ENCODE data around the gene COL6A2.

The COL6A2 gene

GRCh38 chr21:46127239-46128105 is 29.6 kb downstream of the COL6A2 start:
- Histone ChIP-seq H3K9ac (ENCODE audit: low read length) (no peak overlapping the region), H3K9me3 (ENCODE audit: low read length) (no peaks in the 10 kb centered on the region), H3K36me3 (ENCODE audit: insufficient read depth, low read length) (peaks cover 48% of the 10 kb centered on the region), H3K27me3 (ENCODE audit: control insufficient read depth in 1 of 2, insufficient read depth in 2 of 2, low read length in 2 of 2) (no peaks in the 10 kb centered on the region), H3K4me1 (ENCODE audit: insufficient read depth, low read length) (no peaks in the 10 kb centered on the region), H3K4me3 (ENCODE audit: low read depth in 1 of 2, low read length in 2 of 2) (no peak overlapping the region), H3K27ac (ENCODE audit: low read depth, low read length) (no peak overlapping the region)

DNA sequence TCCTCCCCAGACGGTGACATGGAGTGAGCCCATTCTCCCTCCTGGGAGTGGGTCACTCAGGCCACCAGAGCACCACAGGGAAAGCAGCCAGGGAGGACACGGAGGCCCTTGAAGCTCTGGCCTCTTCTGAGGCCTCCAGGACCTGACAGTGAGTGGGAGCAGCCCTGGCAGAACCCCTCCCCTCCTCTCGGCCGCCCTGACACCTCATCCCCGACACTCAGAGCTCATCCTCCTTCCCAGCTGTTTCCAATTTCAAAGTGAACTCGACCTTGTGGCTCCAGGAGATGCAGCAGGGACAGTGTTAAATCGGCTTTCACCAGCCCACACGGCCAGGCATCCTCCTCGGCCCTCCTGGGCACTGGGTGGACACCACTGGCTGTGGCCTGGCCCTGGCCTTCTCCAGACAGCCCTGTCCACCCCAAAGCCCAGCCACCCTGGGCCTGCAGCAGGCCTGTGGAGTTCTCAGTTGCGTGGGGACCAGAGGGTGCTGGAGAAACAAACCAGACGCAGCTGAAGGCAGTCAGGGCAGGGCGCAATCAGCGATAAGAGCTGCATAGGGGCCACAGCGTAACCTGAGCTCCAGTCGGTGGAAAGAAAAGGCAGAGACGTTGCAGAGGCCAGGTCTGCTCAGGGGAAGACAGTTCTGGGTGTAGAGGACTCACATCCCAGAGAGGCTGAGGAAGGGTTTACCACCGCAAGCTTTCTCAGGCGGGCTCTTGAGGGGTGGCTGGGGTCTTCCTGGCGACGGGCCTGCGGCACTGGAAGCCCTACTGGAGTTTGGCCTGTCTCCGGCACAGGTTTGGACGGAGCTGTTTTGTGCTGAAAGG is 30.4 kb downstream of the COL6A2 start:
- Histone ChIP-seq H3K4me3 (ENCODE audit: low read depth in 1 of 2, low read length in 2 of 2) (no peak overlapping the region), H3K4me1 (ENCODE audit: insufficient read depth, low read length) (no peaks in the 10 kb centered on the region), H3K27ac (ENCODE audit: low read depth, low read length) (no peak overlapping the region), H3K9ac (ENCODE audit: low read length) (no peak overlapping the region), H3K27me3 (ENCODE audit: control insufficient read depth in 1 of 2, insufficient read depth in 2 of 2, low read length in 2 of 2) (no peaks in the 10 kb centered on the region), H3K9me3 (ENCODE audit: low read length) (no peaks in the 10 kb centered on the region), H3K36me3 (ENCODE audit: insufficient read depth, low read length) (peaks cover 40% of the 10 kb centered on the region)

DNA sequence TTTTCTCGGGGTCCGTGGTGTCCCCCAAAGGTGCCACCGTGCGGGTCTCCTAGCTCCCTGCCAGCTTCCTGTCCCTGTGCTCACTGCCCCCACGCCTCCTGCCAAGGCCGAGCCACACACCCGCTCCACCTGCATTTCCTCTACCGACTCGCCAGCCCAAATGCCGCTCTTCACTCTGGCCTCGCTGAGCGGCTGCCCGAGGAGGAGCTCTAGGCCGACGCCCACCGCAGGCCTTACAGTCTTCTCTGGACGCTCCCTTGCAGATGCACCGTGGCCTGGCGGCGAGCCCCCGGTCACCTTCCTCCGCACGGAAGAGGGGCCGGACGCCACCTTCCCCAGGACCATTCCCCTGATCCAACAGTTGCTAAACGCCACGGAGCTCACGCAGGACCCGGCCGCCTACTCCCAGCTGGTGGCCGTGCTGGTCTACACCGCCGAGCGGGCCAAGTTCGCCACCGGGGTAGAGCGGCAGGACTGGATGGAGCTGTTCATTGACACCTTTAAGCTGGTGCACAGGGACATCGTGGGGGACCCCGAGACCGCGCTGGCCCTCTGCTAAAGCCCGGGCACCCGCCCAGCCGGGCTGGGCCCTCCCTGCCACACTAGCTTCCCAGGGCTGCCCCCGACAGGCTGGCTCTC is 31.1 kb downstream of the COL6A2 start:
- Histone ChIP-seq H3K27me3 (ENCODE audit: control insufficient read depth in 1 of 2, insufficient read depth in 2 of 2, low read length in 2 of 2) (no peaks in the 10 kb centered on the region), H3K9me3 (ENCODE audit: low read length) (no peaks in the 10 kb centered on the region), H3K27ac (ENCODE audit: low read depth, low read length) (no peak overlapping the region), H3K4me1 (ENCODE audit: insufficient read depth, low read length) (no peaks in the 10 kb centered on the region), H3K4me3 (ENCODE audit: low read depth in 1 of 2, low read length in 2 of 2) (no peak overlapping the region), H3K9ac (ENCODE audit: low read length) (no peak overlapping the region), H3K36me3 (ENCODE audit: insufficient read depth, low read length) (peaks cover 32% of the 10 kb centered on the region)

GRCh38 chr21:46129846-46130651 is 32.1 kb downstream of the COL6A2 start:
- H3K27ac ChIP-seq (ENCODE audit: low read depth, low read length), result no peak overlapping the region
- no peaks in the 10 kb centered on the region for H3K9me3 ChIP-seq (ENCODE audit: low read length)
- H3K36me3 ChIP-seq (ENCODE audit: insufficient read depth, low read length), result peaks cover 22% of the 10 kb centered on the region
- no peaks in the 10 kb centered on the region for H3K27me3 ChIP-seq (ENCODE audit: control insufficient read depth in 1 of 2, insufficient read depth in 2 of 2, low read length in 2 of 2)
- no peak overlapping the region for H3K9ac ChIP-seq (ENCODE audit: low read length)
- no peaks in the 10 kb centered on the region for H3K4me1 ChIP-seq (ENCODE audit: insufficient read depth, low read length)
- no peak overlapping the region for H3K4me3 ChIP-seq (ENCODE audit: low read depth in 1 of 2, low read length in 2 of 2)

- no peaks in the 10 kb centered on the region for H3K4me1 ChIP-seq (ENCODE audit: insufficient read depth, low read length)
- H3K9me3 ChIP-seq (ENCODE audit: low read length), result no peaks in the 10 kb centered on the region
- no peak overlapping the region for H3K27ac ChIP-seq (ENCODE audit: low read depth, low read length)
- H3K36me3 ChIP-seq (ENCODE audit: insufficient read depth, low read length), result peaks cover 13% of the 10 kb centered on the region
- H3K4me3 ChIP-seq (ENCODE audit: low read depth in 1 of 2, low read length in 2 of 2), result no peak overlapping the region
- no peaks in the 10 kb centered on the region for H3K27me3 ChIP-seq (ENCODE audit: control insufficient read depth in 1 of 2, insufficient read depth in 2 of 2, low read length in 2 of 2)
- H3K9ac ChIP-seq (ENCODE audit: low read length), result no peak overlapping the region
Observed at GRCh38 chr21:46130831-46131587, 33.1 kb downstream of the COL6A2 start.

DNA sequence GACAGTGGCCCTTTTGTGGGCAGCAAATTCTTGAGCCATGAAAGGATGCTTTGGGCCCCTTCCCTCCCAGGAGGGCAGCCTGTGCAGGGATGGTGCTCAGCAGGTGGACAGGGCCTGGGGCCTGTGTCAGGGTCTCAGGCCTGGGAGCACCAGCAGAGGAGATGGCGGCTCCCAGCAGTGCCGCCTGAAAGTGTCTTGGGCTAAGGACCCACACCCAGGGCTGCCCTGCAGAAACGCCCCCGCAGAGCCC is 33.6 kb downstream of the COL6A2 start:
- Histone ChIP-seq H3K4me1 (ENCODE audit: insufficient read depth, low read length) (no peaks in the 10 kb centered on the region), H3K27me3 (ENCODE audit: control insufficient read depth in 1 of 2, insufficient read depth in 2 of 2, low read length in 2 of 2) (no peaks in the 10 kb centered on the region), H3K9me3 (ENCODE audit: low read length) (no peaks in the 10 kb centered on the region)

DNA sequence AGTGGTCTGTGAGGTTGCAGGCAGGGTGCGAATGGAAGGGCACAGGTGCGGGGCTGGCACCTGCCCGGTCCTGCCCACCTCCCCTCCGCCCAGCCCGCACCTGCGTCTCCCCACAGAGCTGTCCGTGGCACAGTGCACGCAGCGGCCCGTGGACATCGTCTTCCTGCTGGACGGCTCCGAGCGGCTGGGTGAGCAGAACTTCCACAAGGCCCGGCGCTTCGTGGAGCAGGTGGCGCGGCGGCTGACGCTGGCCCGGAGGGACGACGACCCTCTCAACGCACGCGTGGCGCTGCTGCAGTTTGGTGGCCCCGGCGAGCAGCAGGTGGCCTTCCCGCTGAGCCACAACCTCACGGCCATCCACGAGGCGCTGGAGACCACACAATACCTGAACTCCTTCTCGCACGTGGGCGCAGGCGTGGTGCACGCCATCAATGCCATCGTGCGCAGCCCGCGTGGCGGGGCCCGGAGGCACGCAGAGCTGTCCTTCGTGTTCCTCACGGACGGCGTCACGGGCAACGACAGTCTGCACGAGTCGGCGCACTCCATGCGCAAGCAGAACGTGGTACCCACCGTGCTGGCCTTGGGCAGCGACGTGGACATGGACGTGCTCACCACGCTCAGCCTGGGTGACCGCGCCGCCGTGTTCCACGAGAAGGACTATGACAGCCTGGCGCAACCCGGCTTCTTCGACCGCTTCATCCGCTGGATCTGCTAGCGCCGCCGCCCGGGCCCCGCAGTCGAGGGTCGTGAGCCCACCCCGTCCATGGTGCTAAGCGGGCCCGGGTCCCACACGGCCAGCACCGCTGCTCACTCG is 34.1 kb downstream of the COL6A2 start:
- Histone ChIP-seq H3K9ac (ENCODE audit: low read length) (no peak overlapping the region), H3K27me3 (ENCODE audit: control insufficient read depth in 1 of 2, insufficient read depth in 2 of 2, low read length in 2 of 2) (no peaks in the 10 kb centered on the region), H3K27ac (ENCODE audit: low read depth, low read length) (no peak overlapping the region), H3K4me1 (ENCODE audit: insufficient read depth, low read length) (no peaks in the 10 kb centered on the region), H3K36me3 (ENCODE audit: insufficient read depth, low read length) (peaks cover 11% of the 10 kb centered on the region), H3K4me3 (ENCODE audit: low read depth in 1 of 2, low read length in 2 of 2) (no peak overlapping the region), H3K9me3 (ENCODE audit: low read length) (no peaks in the 10 kb centered on the region)

More for the DNA sequence above, 33.6 kb downstream of the COL6A2 start:
- peaks cover 11% of the 10 kb centered on the region for H3K36me3 ChIP-seq (ENCODE audit: insufficient read depth, low read length)
- H3K4me3 ChIP-seq (ENCODE audit: low read depth in 1 of 2, low read length in 2 of 2), result no peak overlapping the region
- H3K27ac ChIP-seq (ENCODE audit: low read depth, low read length), result no peak overlapping the region
- H3K9ac ChIP-seq (ENCODE audit: low read length), result no peak overlapping the region

DNA sequence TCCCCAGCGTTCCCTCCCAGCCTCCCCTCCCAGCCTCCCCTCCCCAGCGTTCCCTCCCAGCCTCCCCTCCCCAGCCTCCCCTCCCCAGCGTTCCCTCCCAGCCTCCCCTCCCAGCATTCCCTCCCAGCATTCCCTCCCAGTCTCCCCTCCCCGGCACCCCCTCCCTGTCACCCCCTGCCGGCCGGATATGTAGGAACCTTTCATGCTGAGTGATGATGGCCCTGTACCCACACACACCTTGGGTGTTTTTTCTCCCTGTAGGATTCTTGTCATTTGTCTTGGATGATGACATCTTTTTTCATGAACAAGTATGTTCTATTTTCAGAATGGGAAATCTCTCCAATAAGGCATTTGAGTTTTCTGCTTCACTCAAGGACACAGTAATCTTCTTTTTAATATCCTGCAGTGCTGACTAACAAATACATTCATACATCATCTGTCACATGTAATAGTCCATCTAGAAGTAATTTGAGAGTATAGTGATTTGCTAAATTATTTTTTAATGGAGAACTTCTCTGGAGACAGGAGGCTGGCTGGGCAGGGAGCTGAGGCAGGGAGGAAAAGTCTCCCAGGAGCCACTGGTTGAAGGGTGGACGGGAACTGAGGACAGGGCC is 38.0 kb downstream of the COL6A2 start:
- H3K27ac ChIP-seq (ENCODE audit: low read depth, low read length), result no peak overlapping the region
- no peaks in the 10 kb centered on the region for H3K9me3 ChIP-seq (ENCODE audit: low read length)
- no peak overlapping the region for H3K9ac ChIP-seq (ENCODE audit: low read length)
- H3K4me1 ChIP-seq (ENCODE audit: insufficient read depth, low read length), result peaks cover 7% of the 10 kb centered on the region
- H3K36me3 ChIP-seq (ENCODE audit: insufficient read depth, low read length), result no peaks in the 10 kb centered on the region
- no peaks in the 10 kb centered on the region for H3K27me3 ChIP-seq (ENCODE audit: control insufficient read depth in 1 of 2, insufficient read depth in 2 of 2, low read length in 2 of 2)
- no peak overlapping the region for H3K4me3 ChIP-seq (ENCODE audit: low read depth in 1 of 2, low read length in 2 of 2)

GRCh38 chr21:46136739-46137349 is 38.9 kb downstream of the COL6A2 start:
- no peaks in the 10 kb centered on the region for H3K9me3 ChIP-seq (ENCODE audit: low read length)
- no peaks in the 10 kb centered on the region for H3K27me3 ChIP-seq (ENCODE audit: control insufficient read depth in 1 of 2, insufficient read depth in 2 of 2, low read length in 2 of 2)
- no peak overlapping the region for H3K9ac ChIP-seq (ENCODE audit: low read length)
- H3K36me3 ChIP-seq (ENCODE audit: insufficient read depth, low read length), result no peaks in the 10 kb centered on the region
- H3K4me3 ChIP-seq (ENCODE audit: low read depth in 1 of 2, low read length in 2 of 2), result no peak overlapping the region
- H3K27ac ChIP-seq (ENCODE audit: low read depth, low read length), result no peak overlapping the region
- peaks cover 7% of the 10 kb centered on the region for H3K4me1 ChIP-seq (ENCODE audit: insufficient read depth, low read length)

Data from muscle layer of colon (tissue), 2 donors.